ENCODE results near the gene PRSS12.
"Not testable (repeated sequence)": the region's sequence is repeated elsewhere in the genome, so short reads cannot be mapped to it uniquely, and the experiment has no call there.

Gene PRSS12

DNA sequence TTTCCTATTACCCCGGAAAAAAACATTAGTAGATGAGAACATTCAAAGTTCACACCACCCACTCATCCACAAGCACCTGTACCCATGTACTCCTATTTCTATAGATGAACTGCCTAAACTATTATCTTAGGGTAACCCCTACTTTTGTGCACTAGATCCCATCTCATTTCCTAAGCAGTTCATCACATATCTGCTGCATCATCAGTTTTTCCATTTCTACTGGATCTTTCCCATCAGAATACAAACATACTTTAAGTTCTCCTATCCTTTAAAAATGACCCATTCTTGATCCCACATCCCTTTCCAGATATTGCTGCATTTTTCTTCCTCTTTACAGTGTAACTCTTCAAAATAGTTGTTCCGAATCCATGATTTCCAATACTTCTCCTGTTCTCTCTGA, 81.0 kb downstream of the PRSS12 start:
- no peak for DNase-seq

DNA sequence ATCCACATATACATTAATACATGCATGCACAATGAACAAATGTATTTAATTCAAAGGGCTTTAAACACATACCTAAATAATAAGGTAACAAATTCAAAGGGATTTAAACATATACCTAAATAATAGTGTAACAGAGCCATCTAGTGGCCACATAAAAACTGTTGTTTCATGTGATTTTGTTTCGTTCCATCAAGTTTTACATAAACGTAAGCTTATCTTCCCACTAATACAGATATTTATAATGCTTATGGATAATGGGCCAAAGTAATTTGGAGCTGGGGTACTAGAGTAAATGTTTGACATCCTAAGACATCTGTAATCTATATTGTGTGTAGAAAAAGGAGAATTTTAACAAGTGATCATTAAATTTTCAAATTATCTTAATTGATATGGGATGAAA, 82.3 kb downstream of the PRSS12 start:
- peak; percentile 67 for DNase-seq

DNA sequence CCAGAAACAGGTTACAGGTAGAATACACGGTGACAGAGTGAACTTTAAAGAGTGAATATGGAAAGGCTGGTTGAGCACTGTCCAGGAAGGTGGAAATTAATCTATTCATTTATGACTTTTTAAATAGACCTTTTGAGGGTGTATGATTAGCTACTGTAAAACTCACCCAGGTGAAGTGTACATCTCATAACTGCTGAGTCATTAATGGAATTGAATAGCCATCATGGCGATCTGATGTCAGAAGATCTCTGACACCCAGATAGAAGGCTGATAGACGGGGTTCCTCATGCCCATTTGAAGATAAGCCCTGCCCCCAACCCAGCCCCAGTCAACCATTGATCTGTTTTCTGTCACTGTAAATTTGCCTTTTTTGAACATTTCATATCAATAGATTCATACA, 84.0 kb downstream of the PRSS12 start:
- DNase-seq: no peak

DNA sequence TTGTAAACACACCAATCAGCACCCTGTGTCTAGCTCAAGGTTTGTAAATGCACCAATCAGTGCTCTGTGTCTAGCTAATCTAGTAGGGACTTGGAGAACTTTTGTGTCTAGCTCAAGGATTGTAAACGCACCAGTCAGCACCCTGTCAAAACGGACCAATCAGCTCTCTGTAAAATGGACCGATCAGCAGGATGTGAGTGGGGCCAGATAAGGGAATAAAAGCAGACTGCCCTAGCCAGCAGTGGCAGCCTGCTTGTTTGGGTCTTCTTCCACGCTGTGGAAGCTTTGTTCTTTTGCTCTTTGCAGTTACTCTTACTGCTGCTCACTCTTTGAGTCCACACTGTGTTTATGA, 86.7 kb downstream of the PRSS12 start:
- DNase-seq: not testable (repeated sequence)

DNA sequence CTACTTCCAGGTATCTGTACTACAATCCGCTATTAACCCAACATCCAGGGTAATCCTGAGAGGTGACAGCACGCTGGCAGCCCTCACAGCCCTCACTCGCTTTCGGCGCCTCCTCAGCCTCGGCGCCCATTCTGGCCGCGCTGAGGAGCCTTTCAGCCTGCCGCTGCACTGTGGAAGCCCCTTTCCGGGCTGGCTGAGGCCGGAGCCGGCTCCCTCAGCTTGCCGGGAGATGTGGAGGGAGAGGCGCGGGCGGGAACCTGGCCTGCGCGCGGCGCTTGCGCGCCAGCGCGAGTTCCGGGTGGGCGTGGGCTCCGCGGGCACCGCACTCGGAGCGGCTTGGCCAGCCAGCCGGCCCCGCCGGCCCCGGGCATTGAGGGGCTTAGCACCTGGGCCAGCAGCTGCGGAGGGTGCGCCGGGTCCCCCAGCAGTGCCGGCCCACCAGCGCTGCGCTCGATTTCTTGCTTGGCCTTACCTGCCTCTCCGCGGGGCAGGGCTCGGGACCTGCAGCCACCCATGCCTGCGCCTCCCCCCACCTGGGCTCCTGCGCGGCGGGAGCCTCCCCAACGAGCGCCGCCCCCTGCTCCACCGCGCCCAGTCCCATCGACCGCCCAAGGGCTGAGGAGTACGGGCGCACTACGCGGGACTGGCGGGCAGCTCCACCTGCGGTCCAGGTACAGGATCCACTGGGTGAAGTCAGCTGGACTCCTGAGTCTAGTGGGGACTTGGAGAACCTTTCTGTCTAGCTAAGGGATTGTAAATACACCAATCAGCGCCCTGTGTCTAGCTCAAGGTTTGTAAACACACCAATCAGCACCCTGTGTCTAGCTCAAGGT, 87.3 kb downstream of the PRSS12 start:
- peak; percentile 54 for DNase-seq

DNA sequence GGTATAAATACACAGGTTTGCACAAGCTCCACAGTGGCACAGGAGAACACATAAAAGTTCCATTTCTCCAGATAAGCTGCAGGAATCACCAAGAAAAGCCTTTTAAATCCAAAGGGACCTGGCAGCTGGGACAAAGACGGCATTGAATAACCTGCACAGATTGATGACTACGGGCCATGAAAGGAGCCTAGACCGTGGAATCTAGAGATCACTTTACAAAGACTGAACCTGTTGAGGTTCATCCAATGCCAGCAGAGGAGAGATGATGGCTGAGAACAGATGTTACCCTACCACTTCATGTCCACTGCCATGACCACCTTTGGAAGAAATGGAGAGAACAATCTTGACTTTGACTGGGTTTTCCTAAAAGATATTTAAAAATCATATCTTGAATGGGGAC, 88.7 kb downstream of the PRSS12 start:
- DNase-seq: no peak

DNA sequence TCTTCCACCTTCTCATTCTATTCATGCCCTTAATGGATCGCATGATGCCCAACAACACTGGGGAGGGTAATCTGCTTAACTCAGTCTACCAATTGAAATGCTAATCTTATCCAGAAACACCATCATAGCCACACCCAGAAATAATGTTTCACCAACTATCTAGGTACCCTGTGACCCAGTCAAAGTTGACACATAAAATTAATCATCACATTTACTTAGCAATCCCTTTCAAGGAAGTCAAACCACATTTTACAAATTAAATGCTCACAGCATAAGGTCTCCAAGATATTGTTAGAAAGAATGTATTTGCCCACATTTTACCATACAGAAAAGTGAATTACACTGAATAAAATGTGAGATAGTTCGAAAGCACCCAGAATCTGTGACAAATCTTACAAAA, 92.5 kb downstream of the PRSS12 start:
- no peak for DNase-seq

DNA sequence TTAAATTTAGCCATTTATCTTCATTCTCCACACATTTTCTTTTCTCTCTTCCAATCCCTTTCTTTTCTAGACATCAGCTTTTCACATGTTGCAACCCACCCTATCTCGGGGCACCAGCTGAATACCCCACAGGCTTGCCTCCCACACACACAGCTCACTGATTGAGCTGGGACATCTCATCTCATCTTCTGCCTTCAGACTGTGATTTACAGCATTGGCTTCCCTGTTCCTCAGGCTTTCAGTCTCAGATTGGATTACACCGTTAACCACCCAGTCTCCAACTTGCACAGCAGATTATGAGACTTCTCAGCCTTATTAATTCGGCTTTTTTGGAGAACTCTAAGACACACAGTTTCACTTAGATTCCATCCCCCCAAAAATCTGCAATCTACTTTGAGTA, 93.7 kb downstream of the PRSS12 start:
- DNase-seq: no peak

DNA sequence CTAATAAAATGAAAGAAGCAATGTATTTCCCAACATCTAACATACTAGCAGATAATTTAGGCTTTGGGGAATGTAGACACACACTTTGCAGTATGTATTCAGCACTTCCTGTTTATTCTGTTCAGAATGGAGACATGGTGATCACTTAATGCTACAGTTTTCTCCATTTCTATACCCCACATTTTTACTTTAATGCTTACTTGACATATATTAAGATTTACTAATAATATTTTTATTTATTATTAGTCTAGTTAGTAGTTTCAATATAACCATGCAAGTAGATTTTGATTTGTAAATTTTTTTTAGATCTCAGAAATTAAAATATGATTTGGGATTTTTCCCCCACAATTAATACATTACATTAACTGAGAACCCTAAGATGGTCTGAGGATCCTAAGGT, 98.4 kb downstream of the PRSS12 start:
- no peak for DNase-seq

DNA sequence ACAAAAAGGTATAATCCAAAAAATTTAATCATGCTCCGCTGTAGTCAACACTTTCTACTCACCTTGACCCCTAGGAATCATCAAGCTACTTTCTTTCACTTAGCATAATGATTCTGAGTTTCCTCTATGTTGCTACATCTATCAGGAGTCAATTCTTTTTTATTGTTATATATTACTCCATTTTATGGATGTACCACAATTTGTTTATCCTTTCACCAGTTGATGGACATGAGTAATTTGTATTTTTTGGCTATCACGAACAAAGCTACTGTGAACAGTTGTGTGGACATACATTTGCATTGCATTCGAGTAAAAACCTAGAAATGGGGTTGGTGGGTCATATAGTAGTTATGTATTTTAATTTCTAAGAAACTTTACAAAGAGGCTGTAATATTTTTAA, 102.9 kb downstream of the PRSS12 start:
- DNase-seq: no peak

DNA sequence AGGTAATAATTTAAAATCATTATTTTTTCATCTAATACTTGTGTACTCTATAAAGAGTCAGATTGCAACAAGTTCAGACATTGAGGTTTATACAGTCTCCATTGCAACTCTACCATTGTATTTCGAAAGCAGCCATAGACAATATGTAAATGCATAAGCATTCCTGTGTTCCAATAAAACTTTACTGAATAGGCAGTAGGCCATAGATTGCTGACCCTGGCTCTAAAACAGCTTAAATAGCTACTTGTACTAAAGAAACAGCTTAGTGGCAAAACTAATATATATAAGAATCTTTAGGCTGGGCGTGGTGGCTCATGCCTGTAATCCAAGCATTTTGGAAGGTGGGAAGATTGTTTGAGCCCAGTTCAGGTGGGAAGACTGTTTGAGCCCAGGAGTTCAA, 115.3 kb downstream of the PRSS12 start:
- no peak for DNase-seq

DNA sequence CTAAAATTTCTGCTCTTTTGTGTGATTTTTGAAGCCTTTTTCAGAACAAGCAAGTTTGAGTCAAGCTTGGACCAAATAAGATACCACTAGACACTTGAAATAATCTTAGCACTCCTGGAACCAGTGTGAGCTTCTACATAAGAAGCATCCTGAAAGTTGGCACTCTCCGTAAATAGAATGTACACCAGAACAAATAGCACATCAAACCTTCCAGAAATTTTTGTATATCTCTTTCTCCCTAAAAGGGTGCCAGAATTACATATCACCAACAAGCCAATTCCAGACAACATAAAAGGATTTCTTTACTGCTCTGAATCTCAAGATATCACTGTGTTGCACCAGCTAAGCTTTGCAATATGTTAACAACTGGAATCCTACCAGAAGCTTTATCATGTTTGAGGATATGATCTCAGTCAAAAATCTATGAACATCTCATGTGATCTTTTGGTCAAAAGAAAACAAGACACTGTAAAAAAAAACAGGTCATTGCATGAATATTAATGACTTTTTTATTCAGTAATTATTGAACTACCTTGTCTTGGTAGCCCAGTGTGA, 117.2 kb downstream of the PRSS12 start:
- no peak for DNase-seq

All from NCI-H2227 treated with DMSO at 0.1 percent for 48 hours (cell line).